Adrenal gland (tissue), 5 donors: ENCODE data around the gene TMEM200A.

Source experiments
- POLR2A ChIP-seq, 2 donors: fragments of 450-650 bp; IDR thresholded peaks; one replicate each; pipeline ENCODE4 v1.6.1; 2017; ENCODE audit warnings: antibody characterized with exemption in 2 of 2, mild to moderate bottlenecking in 2 of 2, moderate library complexity in 1 of 2
- TF ChIP-seq, protein P1 (sequence below), 6 experiments: fragments of 450-650 bp in 4 of 6; fragments of 200-600 bp in 2 of 6; sonication (generic) in 1 of 6; IDR thresholded peaks; 1 replicate in 5 of 6; 2 replicates in 1 of 6; pipeline versions ENCODE4 v1.5.1 to v1.8.0; 2016 to 2021; ENCODE audit warnings: antibody characterized with exemption in 6 of 6, mild to moderate bottlenecking in 2 of 6, moderate library complexity in 1 of 6
- donor health status: DM: no; HTN: no; CAD: no.

DNA sequence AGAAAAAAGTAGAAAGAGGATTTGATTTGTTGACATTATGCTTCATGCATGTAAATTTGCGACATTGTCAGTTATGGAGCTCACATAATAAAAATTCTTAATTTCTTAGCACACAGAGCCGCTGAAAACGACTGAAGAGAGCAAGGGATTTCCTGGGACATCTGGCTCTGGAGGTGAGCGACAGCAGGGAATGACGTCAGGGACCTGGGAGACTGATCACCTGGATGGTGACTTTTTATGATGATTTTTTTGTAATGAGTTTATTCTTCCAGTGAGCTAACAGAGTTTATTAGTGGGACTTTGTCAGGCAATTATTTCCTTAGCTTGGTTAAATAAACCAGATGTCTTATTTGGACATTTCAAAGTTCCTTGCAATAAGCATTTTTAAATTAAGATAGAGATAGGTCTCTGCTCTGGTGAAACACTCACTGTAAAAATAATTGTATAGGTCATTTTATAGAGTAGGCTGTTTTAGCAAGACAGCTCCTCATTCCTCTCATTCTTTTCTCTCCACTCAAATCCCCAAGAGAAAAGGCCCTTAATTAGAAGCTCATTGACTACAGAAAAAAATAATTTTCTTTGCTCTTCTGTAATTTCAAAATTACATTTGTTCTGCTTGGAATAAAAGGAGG, 19.4 kb downstream of the TMEM200A start:
- TF ChIP-seq, protein P1, sequence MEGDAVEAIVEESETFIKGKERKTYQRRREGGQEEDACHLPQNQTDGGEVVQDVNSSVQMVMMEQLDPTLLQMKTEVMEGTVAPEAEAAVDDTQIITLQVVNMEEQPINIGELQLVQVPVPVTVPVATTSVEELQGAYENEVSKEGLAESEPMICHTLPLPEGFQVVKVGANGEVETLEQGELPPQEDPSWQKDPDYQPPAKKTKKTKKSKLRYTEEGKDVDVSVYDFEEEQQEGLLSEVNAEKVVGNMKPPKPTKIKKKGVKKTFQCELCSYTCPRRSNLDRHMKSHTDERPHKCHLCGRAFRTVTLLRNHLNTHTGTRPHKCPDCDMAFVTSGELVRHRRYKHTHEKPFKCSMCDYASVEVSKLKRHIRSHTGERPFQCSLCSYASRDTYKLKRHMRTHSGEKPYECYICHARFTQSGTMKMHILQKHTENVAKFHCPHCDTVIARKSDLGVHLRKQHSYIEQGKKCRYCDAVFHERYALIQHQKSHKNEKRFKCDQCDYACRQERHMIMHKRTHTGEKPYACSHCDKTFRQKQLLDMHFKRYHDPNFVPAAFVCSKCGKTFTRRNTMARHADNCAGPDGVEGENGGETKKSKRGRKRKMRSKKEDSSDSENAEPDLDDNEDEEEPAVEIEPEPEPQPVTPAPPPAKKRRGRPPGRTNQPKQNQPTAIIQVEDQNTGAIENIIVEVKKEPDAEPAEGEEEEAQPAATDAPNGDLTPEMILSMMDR (IDR thresholded peaks at IDR 0.05), result no peak
- no peak for TF ChIP-seq POLR2A (IDR thresholded peaks at IDR 0.05)
